Neural progenitor cell (in vitro differentiated cells): ENCODE measurements around the gene KCNMA1.

Experiments used
- EZH2phosphoT487 ChIP-seq: fragments of 200-600 bp; sonication (generic); IDR thresholded peaks from 2 replicates; pipeline ENCODE4 v1.6.1; 2017; ENCODE audit warnings: antibody characterized with exemption
- TF ChIP-seq, protein P1 (sequence below): fragments of 200-600 bp; sonication (generic); IDR thresholded peaks from 2 replicates; pipeline ENCODE4 v1.5.1; 2017; ENCODE audit warnings: antibody characterized with exemption, mild to moderate bottlenecking

DNA sequence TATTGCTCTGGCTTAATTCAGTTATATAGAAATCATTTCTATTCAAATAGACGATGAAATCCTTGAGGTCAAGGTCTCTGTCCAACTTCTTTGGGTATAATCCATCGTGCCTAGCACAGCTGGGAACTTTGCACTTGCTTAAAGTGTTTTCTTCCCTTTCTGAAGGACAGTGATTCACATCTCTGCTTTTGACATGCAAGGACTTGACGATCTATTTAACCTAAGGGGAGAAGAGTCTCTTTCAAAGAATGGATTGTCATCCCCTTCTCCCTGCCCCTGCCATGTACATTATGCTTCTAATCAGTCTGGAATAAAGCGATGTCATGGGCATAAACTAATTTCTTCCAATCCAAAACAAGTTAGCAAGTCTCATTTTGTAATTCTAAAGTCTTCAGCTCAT lies 488.6 kb downstream of the KCNMA1 start:
- TF ChIP-seq, protein P1, sequence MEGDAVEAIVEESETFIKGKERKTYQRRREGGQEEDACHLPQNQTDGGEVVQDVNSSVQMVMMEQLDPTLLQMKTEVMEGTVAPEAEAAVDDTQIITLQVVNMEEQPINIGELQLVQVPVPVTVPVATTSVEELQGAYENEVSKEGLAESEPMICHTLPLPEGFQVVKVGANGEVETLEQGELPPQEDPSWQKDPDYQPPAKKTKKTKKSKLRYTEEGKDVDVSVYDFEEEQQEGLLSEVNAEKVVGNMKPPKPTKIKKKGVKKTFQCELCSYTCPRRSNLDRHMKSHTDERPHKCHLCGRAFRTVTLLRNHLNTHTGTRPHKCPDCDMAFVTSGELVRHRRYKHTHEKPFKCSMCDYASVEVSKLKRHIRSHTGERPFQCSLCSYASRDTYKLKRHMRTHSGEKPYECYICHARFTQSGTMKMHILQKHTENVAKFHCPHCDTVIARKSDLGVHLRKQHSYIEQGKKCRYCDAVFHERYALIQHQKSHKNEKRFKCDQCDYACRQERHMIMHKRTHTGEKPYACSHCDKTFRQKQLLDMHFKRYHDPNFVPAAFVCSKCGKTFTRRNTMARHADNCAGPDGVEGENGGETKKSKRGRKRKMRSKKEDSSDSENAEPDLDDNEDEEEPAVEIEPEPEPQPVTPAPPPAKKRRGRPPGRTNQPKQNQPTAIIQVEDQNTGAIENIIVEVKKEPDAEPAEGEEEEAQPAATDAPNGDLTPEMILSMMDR: no peak
- TF ChIP-seq EZH2phosphoT487: no peak
